Subcutaneous adipose tissue (tissue), 4 donors: ENCODE results near the gene SAA4. TPM values are rescaled to one million over a fixed set of nuclear protein-coding genes. Genes with fewer than 3 reads are reported as not detected.

Experiments used
- total RNA-seq, 4 donors: library from RNA; depleted of rRNA; stranded (reverse); fragments of >200 nt; gene quantifications; one replicate each; pipeline ENCODE4 v1.1.0, GENCODE V29; 2016
- TF ChIP-seq, protein P1 (sequence below): fragments of 450-650 bp; IDR thresholded peaks from one replicate; pipeline ENCODE4 v1.5.1; 2016; ENCODE audit warnings: low read depth, mild to moderate bottlenecking, control low read depth, antibody characterized with exemption, moderate library complexity

Gene SAA4
- total RNA-seq: 1 to 10 TPM in 2 of 4 donors, not detected in 2; 2.6 to 5.1 TPM

- TF ChIP-seq, protein P1, sequence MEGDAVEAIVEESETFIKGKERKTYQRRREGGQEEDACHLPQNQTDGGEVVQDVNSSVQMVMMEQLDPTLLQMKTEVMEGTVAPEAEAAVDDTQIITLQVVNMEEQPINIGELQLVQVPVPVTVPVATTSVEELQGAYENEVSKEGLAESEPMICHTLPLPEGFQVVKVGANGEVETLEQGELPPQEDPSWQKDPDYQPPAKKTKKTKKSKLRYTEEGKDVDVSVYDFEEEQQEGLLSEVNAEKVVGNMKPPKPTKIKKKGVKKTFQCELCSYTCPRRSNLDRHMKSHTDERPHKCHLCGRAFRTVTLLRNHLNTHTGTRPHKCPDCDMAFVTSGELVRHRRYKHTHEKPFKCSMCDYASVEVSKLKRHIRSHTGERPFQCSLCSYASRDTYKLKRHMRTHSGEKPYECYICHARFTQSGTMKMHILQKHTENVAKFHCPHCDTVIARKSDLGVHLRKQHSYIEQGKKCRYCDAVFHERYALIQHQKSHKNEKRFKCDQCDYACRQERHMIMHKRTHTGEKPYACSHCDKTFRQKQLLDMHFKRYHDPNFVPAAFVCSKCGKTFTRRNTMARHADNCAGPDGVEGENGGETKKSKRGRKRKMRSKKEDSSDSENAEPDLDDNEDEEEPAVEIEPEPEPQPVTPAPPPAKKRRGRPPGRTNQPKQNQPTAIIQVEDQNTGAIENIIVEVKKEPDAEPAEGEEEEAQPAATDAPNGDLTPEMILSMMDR: no peak
Measured at GRCh38 chr11:18236664-18237356, at the start of gene SAA4. Gene SAA4 (minus strand): TSS chr11:18236802. CDS start chr11:18235926, 876 bp downstream.

- TF ChIP-seq, protein P1: no peak
Measured at GRCh38 chr11:18285841-18286240, 49.2 kb upstream of the SAA4 start.

DNA sequence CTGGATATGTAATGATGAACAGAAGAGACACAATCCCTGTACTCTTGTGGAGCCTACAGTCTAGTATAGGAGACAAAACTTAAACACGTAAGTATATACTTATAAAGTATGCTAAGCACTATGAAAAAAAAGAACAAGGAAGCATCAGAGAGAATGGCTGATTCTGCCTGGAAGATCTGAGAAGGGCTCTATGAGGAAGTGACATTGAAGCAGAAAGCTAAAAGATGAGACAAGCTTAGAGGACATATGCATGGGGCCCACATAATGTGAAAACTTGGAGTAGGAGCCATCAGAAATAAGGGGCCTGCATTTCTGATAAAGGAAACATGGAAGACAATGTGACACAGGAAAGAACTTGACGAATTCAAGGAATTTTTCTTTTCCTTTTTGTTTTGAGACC is 46.0 kb upstream of the SAA4 start:
- TF ChIP-seq, protein P1: no peak

DNA sequence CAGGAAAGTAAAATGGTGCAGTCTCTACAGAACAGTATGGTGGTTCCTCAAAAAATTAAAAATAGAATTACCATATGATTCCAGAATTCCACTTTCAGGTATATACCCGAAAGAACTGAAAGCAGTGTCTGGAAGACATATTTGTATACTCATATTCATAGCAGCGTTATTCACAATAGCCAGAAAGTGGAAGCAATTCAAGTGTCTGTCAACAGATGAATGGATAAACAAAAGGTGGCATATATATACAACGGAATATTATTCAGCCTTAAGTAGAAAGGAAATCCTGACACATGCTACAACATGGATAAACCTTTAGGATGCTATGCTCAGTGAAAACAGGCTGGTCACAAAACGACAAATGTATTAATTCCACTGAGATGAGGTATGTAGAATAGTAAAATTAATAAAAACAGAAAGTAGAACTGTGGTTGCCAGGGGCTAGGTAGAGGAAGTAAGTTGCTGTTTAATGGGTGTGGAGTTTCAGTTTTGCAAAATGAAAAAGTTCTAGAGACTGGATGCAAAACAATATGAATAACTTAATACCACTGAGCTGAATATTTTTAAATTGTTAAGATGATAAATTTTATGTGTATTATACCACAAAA is 43.9 kb upstream of the SAA4 start:
- TF ChIP-seq, protein P1: no peak

- TF ChIP-seq, protein P1: no peak
Measured at GRCh38 chr11:18277565-18278271, 41.1 kb upstream of the SAA4 start.

DNA sequence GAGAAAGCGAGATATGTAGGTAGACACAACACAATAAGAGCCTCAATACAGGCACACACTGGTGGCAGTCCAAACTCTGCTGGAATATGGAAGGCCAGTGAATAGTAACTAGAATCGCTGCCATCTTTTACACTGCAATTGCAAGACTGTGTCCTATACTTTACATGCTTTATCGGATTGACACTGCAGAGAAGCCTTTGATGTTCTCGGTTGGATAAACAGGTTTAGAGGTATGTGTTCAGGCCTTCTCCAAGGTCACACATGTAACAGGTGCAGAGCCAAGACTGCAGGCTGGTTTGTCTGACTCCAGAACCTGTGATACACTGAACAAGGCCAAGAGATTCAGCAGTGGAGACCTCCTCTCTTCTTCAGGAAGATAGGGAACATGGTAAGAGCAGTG is 34.6 kb upstream of the SAA4 start:
- TF ChIP-seq, protein P1: no peak

GRCh38 chr11:18270102-18270501 is 33.5 kb upstream of the SAA4 start:
- TF ChIP-seq, protein P1: no peak
